HepG2 (cell line): Measurements from ENCODE around the gene FNIP2. TPM values are rescaled to one million over a fixed set of nuclear protein-coding genes. Genes with fewer than 3 reads are reported as not detected.

Source experiments
- FOSL2 ChIP-seq: sonication (generic); formaldehyde crosslinking; IDR thresholded peaks from 2 replicates; pipeline ENCODE4 v1.4.0; 2020; ENCODE audit warnings: missing genetic modification reagents
- GATAD2A ChIP-seq: IDR thresholded peaks from 2 replicates; pipeline ENCODE4 v1.6.1; 2016
- KLF6 ChIP-seq: IDR thresholded peaks from 2 replicates; pipeline ENCODE4 v1.8.0; 2016; ENCODE audit warnings: missing biosample characterization, missing genetic modification reagents
- PCBP2 ChIP-seq: fragments of 200-400 bp; formaldehyde crosslinking; optimal IDR thresholded peaks from 2 replicates; pipeline ENCODE3; 2018; ENCODE audit warnings: low read length, low read depth; ENCODE audit not compliant: poor library complexity, severe bottlenecking
- SOX13 ChIP-seq, 3 experiments: fragments of 450-650 bp in 1 of 3; sonication (generic) in 1 of 3; formaldehyde crosslinking in 1 of 3; IDR thresholded peaks in 2 of 3; conservative IDR thresholded peaks in 1 of 3; 2 replicates each; pipeline versions ENCODE4 v1.5.0 to v1.6.1; 2016 to 2020; ENCODE audit warnings: antibody characterized with exemption in 1 of 3, mild to moderate bottlenecking in 1 of 3, missing compliant biosample characterization in 1 of 3, missing genetic modification reagents in 1 of 3, moderate library complexity in 1 of 3
- STAG1 ChIP-seq: sonication (generic); formaldehyde crosslinking; IDR thresholded peaks from 2 replicates; pipeline ENCODE4 v1.4.0; 2020; ENCODE audit warnings: missing genetic modification reagents
- ZEB1 ChIP-seq: IDR thresholded peaks from 2 replicates; pipeline ENCODE4 v1.6.1; 2012; ENCODE audit warnings: mild to moderate bottlenecking, low read depth, inconsistent platforms; ENCODE audit not compliant: insufficient replicate concordance
- ZMYM4 ChIP-seq: sonication (generic); formaldehyde crosslinking; IDR thresholded peaks from 2 replicates; pipeline ENCODE4 v1.8.1; 2023; ENCODE audit warnings: mild to moderate bottlenecking, missing genetic modification reagents
- ZNF496 ChIP-seq: sonication (generic); formaldehyde crosslinking; IDR thresholded peaks from 2 replicates; pipeline ENCODE4 v1.8.1; 2023; ENCODE audit warnings: mild to moderate bottlenecking, moderate library complexity, missing genetic modification reagents; ENCODE audit not compliant: insufficient replicate concordance
- ZNF556 ChIP-seq: sonication (generic); formaldehyde crosslinking; IDR thresholded peaks from 2 replicates; pipeline ENCODE4 v1.4.0; 2020; ENCODE audit warnings: mild to moderate bottlenecking, missing genetic modification reagents, borderline replicate concordance
- polyA plus RNA-seq, 8 experiments: library from polyadenylated mRNA; depleted of rRNA in 3 of 8; stranded (reverse) in 7 of 8; unstranded in 1 of 8; fragments of >200 nt; fragmentation: Illumina TruSeq in 4 of 8; extraction: Trizol in 4 of 8; gene quantifications; 2 replicates each; pipeline versions ENCODE4 v1.2.1 to v1.2.3, GENCODE V29; 2011 to 2016; ENCODE audit warnings: low read depth in 4 of 8, missing spikeins in 1 of 8, mixed read lengths in 1 of 8; ENCODE audit not compliant: insufficient read depth in 1 of 8
- total RNA-seq, 5 experiments: library from RNA; depleted of rRNA; stranded (reverse); fragments of >200 nt; fragmentation: Illumina TruSeq; extraction: Trizol; gene quantifications; 2 replicates each; pipeline ENCODE4 v1.2.3, GENCODE V29; 2016; ENCODE audit warnings: low read depth in 1 of 5
- TF ChIP-seq, protein P1 (sequence below): sonication (generic); formaldehyde crosslinking; IDR thresholded peaks from 2 replicates; pipeline ENCODE4 v1.8.0; 2022; ENCODE audit warnings: missing genetic modification reagents, mild to moderate bottlenecking, borderline replicate concordance
- TF ChIP-seq, protein P2 (sequence below): sonication (generic); formaldehyde crosslinking; IDR thresholded peaks from 2 replicates; pipeline ENCODE4 v1.4.0; 2020; ENCODE audit warnings: missing genetic modification reagents, borderline replicate concordance
- TF ChIP-seq, protein P3 (sequence below): sonication (generic); formaldehyde crosslinking; IDR thresholded peaks from 2 replicates; pipeline ENCODE4 v1.4.0; 2020; ENCODE audit warnings: missing genetic modification reagents
- TF ChIP-seq, protein P4 (sequence below): sonication (generic); formaldehyde crosslinking; IDR thresholded peaks from 2 replicates; pipeline ENCODE4 v1.9.0; 2021; ENCODE audit warnings: missing genetic modification reagents, mild to moderate bottlenecking, borderline replicate concordance
- TF ChIP-seq, protein P5 (sequence below): sonication (generic); formaldehyde crosslinking; IDR thresholded peaks from 2 replicates; pipeline ENCODE4 v1.4.0; 2020; ENCODE audit warnings: mild to moderate bottlenecking, missing genetic modification reagents
- TF ChIP-seq, protein P6 (sequence below): IDR thresholded peaks from 2 replicates; pipeline ENCODE4 v1.6.1; 2016; ENCODE audit warnings: missing compliant biosample characterization, missing genetic modification reagents, borderline replicate concordance

The FNIP2 gene
- total and polyA plus RNA-seq, 2 of the 13 experiments (the other 11 are each of a cell fraction or from before 2014, with no cell fraction given): 15.5 to 21.0 TPM

DNA sequence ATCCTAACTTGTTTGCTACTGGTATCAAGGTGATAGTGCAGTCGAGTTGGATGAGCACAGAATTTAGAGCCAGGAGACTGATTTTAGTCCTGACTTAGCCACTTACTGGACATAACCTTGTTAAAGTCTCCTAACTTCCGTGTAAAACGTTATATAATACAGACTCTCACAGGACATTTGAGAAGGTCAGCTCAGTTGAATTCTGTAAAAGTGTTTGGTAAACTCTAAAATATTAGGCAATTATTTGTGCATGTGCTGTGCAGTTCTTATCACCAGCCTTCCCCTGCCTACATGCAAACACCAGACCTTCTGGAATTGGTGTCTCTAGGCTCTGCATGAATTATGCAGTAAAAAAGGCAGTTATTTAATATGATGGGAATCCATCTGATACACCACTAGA is 45.4 kb downstream of the FNIP2 start (continued):
- TF ChIP-seq, protein P1, sequence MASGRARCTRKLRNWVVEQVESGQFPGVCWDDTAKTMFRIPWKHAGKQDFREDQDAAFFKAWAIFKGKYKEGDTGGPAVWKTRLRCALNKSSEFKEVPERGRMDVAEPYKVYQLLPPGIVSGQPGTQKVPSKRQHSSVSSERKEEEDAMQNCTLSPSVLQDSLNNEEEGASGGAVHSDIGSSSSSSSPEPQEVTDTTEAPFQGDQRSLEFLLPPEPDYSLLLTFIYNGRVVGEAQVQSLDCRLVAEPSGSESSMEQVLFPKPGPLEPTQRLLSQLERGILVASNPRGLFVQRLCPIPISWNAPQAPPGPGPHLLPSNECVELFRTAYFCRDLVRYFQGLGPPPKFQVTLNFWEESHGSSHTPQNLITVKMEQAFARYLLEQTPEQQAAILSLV: no peak
- TF ChIP-seq, protein P2, sequence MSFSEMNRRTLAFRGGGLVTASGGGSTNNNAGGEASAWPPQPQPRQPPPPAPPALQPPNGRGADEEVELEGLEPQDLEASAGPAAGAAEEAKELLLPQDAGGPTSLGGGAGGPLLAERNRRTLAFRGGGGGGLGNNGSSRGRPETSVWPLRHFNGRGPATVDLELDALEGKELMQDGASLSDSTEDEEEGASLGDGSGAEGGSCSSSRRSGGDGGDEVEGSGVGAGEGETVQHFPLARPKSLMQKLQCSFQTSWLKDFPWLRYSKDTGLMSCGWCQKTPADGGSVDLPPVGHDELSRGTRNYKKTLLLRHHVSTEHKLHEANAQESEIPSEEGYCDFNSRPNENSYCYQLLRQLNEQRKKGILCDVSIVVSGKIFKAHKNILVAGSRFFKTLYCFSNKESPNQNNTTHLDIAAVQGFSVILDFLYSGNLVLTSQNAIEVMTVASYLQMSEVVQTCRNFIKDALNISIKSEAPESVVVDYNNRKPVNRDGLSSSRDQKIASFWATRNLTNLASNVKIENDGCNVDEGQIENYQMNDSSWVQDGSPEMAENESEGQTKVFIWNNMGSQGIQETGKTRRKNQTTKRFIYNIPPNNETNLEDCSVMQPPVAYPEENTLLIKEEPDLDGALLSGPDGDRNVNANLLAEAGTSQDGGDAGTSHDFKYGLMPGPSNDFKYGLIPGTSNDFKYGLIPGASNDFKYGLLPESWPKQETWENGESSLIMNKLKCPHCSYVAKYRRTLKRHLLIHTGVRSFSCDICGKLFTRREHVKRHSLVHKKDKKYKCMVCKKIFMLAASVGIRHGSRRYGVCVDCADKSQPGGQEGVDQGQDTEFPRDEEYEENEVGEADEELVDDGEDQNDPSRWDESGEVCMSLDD (CRISPR knock-in tag): no peak
- TF ChIP-seq SOX13 (IDR thresholded peaks at IDR 0.05) (no peak), SOX13 (CRISPR knock-in tag; conservative IDR thresholded peaks at IDR 0.05 in 1 of 2, IDR thresholded peaks at IDR 0.05 in 1 of 2) (peak in 1 of 2 experiments; percentile 43; a peak in 1 of 4 replicates), FOSL2 (CRISPR knock-in tag) (no peak), STAG1 (no peak), PCBP2 (no peak), ZEB1 (no peak), KLF6 (CRISPR knock-in tag) (no peak), GATAD2A (CRISPR knock-in tag) (peak; percentile 79), ZNF496 (CRISPR knock-in tag) (no peak), ZMYM4 (CRISPR knock-in tag) (0 out of 2 replicates have a peak, but pooled peaks have one; percentile 12), ZNF556 (CRISPR knock-in tag) (no peak)
- TF ChIP-seq, protein P3, sequence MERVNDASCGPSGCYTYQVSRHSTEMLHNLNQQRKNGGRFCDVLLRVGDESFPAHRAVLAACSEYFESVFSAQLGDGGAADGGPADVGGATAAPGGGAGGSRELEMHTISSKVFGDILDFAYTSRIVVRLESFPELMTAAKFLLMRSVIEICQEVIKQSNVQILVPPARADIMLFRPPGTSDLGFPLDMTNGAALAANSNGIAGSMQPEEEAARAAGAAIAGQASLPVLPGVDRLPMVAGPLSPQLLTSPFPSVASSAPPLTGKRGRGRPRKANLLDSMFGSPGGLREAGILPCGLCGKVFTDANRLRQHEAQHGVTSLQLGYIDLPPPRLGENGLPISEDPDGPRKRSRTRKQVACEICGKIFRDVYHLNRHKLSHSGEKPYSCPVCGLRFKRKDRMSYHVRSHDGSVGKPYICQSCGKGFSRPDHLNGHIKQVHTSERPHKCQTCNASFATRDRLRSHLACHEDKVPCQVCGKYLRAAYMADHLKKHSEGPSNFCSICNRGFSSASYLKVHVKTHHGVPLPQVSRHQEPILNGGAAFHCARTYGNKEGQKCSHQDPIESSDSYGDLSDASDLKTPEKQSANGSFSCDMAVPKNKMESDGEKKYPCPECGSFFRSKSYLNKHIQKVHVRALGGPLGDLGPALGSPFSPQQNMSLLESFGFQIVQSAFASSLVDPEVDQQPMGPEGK (CRISPR knock-in tag): no peak
- TF ChIP-seq, protein P4, sequence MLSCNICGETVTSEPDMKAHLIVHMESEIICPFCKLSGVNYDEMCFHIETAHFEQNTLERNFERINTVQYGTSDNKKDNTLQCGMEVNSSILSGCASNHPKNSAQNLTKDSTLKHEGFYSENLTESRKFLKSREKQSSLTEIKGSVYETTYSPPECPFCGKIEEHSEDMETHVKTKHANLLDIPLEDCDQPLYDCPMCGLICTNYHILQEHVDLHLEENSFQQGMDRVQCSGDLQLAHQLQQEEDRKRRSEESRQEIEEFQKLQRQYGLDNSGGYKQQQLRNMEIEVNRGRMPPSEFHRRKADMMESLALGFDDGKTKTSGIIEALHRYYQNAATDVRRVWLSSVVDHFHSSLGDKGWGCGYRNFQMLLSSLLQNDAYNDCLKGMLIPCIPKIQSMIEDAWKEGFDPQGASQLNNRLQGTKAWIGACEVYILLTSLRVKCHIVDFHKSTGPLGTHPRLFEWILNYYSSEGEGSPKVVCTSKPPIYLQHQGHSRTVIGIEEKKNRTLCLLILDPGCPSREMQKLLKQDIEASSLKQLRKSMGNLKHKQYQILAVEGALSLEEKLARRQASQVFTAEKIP (CRISPR knock-in tag): no peak
- TF ChIP-seq, protein P5, sequence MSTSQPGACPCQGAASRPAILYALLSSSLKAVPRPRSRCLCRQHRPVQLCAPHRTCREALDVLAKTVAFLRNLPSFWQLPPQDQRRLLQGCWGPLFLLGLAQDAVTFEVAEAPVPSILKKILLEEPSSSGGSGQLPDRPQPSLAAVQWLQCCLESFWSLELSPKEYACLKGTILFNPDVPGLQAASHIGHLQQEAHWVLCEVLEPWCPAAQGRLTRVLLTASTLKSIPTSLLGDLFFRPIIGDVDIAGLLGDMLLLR (CRISPR knock-in tag): no peak
- TF ChIP-seq, protein P6, sequence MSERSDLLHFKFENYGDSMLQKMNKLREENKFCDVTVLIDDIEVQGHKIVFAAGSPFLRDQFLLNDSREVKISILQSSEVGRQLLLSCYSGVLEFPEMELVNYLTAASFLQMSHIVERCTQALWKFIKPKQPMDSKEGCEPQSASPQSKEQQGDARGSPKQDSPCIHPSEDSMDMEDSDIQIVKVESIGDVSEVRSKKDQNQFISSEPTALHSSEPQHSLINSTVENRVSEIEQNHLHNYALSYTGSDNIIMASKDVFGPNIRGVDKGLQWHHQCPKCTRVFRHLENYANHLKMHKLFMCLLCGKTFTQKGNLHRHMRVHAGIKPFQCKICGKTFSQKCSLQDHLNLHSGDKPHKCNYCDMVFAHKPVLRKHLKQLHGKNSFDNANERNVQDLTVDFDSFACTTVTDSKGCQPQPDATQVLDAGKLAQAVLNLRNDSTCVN (CRISPR knock-in tag): no peak
